ENCODE data around the gene PDE10A. TPM values are rescaled to one million over a fixed set of nuclear protein-coding genes. Genes with fewer than 3 reads are reported as not detected.

Gene PDE10A
- total and polyA plus RNA-seq, 2 of the 8 experiments (the other 6 are each of a cell fraction or from before 2014, with no cell fraction given): 1.1 to 2.4 TPM

GRCh38 chr6:165616116-165616515, 46.9 kb downstream of the PDE10A start:
- no peak overlapping the region for H2BK20ac ChIP-seq (ENCODE audit: low read length)
- FAIRE-seq (peak; percentile 39), DNase-seq (ENCODE audit: low read depth in 1 of 2, low spot score in 2 of 2) (no peak)
- peaks cover 0 to 9% (median 2%) of the 10 kb centered on the region in 4 experiments; a peak in 3 of 7 replicates for H3K4me1 ChIP-seq (replicated peaks in 1 of 4; ENCODE audit: control insufficient read depth in 3 of 4, insufficient read depth in 4 of 4, low read length in 3 of 4)
- H3K4ac ChIP-seq (replicated peaks; ENCODE audit: insufficient read length, low read depth, low read length): peak overlapping the region; percentile 47
- H2AK5ac ChIP-seq (ENCODE audit: low read depth, low read length): no peak overlapping the region
- H2AFZ ChIP-seq (ENCODE audit: low read length): peak overlapping the region; percentile 91; the same call in 1 of the 2 replicates
- ChIA-PET CTCF (ENCODE audit: partially characterized antibody) (interaction anchor here (1.0 kb wide), 1 partner anchor 100 kb away, joined by 4 read pairs; no protein-coding TSS in a partner anchor), POLR2A (ENCODE audit: partially characterized antibody) (no interaction called here)
- H3K9ac ChIP-seq (replicated peaks in 1 of 4; ENCODE audit: extremely low read depth in 1 of 4, low read depth in 3 of 4, low read length in 3 of 4): no peak overlapping the region
- no peak overlapping the region for H4K8ac ChIP-seq (ENCODE audit: extremely low read depth, insufficient read depth, low read length)
- H3K14ac ChIP-seq (ENCODE audit: insufficient read length): no peak overlapping the region
- H3K27ac ChIP-seq (ENCODE audit: low read depth, low read length): no peak overlapping the region
- no peak overlapping the region for H2BK15ac ChIP-seq (ENCODE audit: low read length)
- no peak overlapping the region for H3K23ac ChIP-seq (ENCODE audit: insufficient read length)
- 28% methylated on average over 9 of the region's 9 CpGs; no CpG with 5 or more reads in 1 of the 2 experiments for WGBS, 2 experiments (ENCODE audit: extremely low coverage in 1 of 2, insufficient coverage in 1 of 2, insufficient read length in 1 of 2, insufficient replicate concordance in 2 of 2, low coverage in 1 of 2, low lambda C conversion rate in 2 of 2, missing lambda C conversion rate in 1 of 2)
- no peak overlapping the region for H3K18ac ChIP-seq (ENCODE audit: extremely low read depth, low read length)
- H3K56ac ChIP-seq (replicated peaks; ENCODE audit: insufficient read length, low read depth, low read length): no peak overlapping the region
- no peaks in the 10 kb centered on the region for H3K23me2 ChIP-seq (ENCODE audit: low read depth, low read length)
- TF ChIP-seq YY1 (IDR thresholded peaks at IDR 0.05; ENCODE audit: low read depth, low read length) (0 out of 2 replicates have a peak, but pooled peaks have one; percentile 14), CHD2 (IDR thresholded peaks at IDR 0.05; ENCODE audit: low read length) (no peak)
- H4K5ac ChIP-seq (ENCODE audit: insufficient read length, low read depth, low read length): no peak overlapping the region
- H2BK12ac ChIP-seq (ENCODE audit: low read depth, low read length): no peak overlapping the region
- 0 out of 4 replicates have a peak overlapping the region, but pooled peaks of 1 of the 2 experiments have one; percentile 12 for H3K4me2 ChIP-seq (ENCODE audit: insufficient read depth in 1 of 2, low read depth in 2 of 2, low read length in 2 of 2)
- H3K9me3 ChIP-seq (ENCODE audit: insufficient read depth in 2 of 2, low read depth in 1 of 2, low read length in 1 of 2): no peaks in the 10 kb centered on the region
- H3K79me2 ChIP-seq (ENCODE audit: control insufficient read depth in 1 of 2, insufficient read depth in 2 of 2, low read length in 2 of 2): no peaks in the 10 kb centered on the region
- no peaks in the 10 kb centered on the region for H3K27me3 ChIP-seq (replicated peaks in 1 of 4; ENCODE audit: control insufficient read depth in 3 of 4, extremely low read depth in 1 of 4, insufficient read depth in 3 of 4, low read length in 3 of 4)
- no peaks in the 10 kb centered on the region for H4K20me1 ChIP-seq (replicated peaks in 1 of 2; ENCODE audit: control insufficient read depth in 1 of 2, insufficient read depth in 2 of 2, low read length in 2 of 2)
- no peak overlapping the region; a peak in 1 of 8 replicates for H3K4me3 ChIP-seq (ENCODE audit: extremely low read depth in 1 of 4, insufficient read depth in 2 of 4, low read depth in 3 of 4, low read length in 4 of 4)
- no peaks in the 10 kb centered on the region for H3K79me1 ChIP-seq (ENCODE audit: low read depth, low read length)
- H3K36me3 ChIP-seq (ENCODE audit: control insufficient read depth in 2 of 4, insufficient read depth in 4 of 4, low read length in 3 of 4): no peaks in the 10 kb centered on the region
- H4K91ac ChIP-seq (replicated peaks; ENCODE audit: insufficient read length, low read length): no peak overlapping the region
- H2BK120ac ChIP-seq (replicated peaks; ENCODE audit: low read depth, low read length): no peak overlapping the region
- no peak overlapping the region for H2BK5ac ChIP-seq (ENCODE audit: low read depth, low read length)
